HG03139 (cell line): ENCODE data around the gene AP2A2.

ENCODE experiments used
- ATAC-seq: cut with Tn5 transposase; IDR thresholded peaks from one replicate; pipeline ENCODE4 v1.9.1; 2021; ENCODE audit not compliant: unreplicated experiment

AP2A2 gene

GRCh38 chr11:1026641-1027482 is 101.2 kb downstream of the AP2A2 start:
- ATAC-seq = no peak

DNA sequence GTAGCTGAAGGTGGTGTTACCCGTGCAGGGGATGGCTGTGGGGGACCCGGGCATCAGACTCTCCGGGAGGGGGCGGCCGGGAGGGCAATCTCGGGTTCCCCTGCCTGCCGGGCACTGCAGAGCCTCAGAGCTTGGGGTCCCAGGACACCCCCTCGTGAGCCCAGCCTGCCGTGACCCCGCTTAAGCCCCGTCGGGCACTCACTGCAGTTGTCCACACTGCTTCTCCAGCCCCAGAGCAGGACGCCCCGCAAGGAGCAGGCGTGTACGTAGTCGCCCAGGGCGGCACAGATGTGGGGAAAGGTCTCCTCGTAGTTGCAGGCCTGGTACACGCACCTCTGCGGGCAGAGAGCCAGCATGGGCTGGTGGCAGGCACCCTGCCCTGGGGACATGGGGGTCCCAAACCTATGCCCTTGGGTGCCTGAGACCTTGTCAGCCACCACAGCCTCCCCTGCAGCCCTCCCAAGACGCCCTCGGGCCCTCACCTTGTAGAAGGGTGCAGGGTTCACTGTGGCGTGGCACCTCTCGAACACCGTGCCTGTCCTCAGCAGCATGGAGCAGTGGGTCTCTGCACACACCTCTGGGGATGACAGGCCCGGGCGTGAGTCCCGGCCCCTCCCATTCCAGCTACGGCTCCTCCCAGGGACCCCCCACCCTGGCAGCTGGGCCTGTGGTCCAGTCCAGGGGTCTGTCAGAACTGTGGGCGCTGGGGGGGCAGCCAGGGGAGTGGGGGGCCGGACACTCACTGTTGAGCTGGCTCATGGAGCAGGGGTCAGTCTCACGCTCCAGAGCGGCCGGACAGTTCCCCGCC is 102.0 kb downstream of the AP2A2 start:
- ATAC-seq = no peak

DNA sequence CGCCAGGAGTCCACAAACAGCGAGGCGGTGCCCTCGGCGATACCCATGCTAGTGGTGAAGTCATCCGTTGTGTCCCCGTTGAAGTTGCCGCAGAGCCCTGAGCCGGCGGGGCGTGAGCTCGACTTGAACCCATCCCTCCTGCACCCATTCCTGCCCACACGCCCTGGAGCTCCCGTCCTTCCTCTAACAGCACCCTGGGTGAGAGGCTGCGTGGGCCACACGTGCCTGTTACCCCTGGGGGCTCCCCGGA is 102.5 kb downstream of the AP2A2 start:
- ATAC-seq = no peak

GRCh38 chr11:1028616-1029015 is 102.9 kb downstream of the AP2A2 start:
- no peak for ATAC-seq

- no peak for ATAC-seq
These were observed 103.4 kb downstream of the AP2A2 start for GRCh38 chr11:1029051-1029450.

- ATAC-seq = no peak
These were observed 104.0 kb downstream of the AP2A2 start for GRCh38 chr11:1029654-1030053.

DNA sequence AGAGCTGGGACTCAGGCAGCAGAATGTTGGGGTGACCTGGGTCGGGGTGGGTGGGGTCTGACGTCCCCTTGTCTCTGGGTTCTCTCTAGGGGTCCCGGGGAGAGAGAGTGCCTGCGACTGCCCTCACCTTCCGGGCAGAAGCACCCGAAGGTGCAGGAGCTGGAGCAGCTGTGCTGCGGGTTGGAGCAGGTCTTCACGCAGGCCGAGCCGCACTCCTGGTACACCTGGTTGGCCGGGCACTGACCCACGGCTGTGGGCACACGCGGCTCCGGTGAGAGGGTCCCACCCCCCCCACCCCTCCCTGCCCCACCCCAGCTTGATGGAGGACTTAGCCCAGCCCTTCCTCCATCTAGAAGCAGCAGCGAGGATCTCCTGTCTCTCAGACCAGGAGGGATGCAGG is 104.4 kb downstream of the AP2A2 start:
- no peak for ATAC-seq

GRCh38 chr11:1030556-1030955 is 104.9 kb downstream of the AP2A2 start:
- ATAC-seq = no peak

- ATAC-seq = no peak
These were observed 105.6 kb downstream of the AP2A2 start for GRCh38 chr11:1031121-1031899.

DNA sequence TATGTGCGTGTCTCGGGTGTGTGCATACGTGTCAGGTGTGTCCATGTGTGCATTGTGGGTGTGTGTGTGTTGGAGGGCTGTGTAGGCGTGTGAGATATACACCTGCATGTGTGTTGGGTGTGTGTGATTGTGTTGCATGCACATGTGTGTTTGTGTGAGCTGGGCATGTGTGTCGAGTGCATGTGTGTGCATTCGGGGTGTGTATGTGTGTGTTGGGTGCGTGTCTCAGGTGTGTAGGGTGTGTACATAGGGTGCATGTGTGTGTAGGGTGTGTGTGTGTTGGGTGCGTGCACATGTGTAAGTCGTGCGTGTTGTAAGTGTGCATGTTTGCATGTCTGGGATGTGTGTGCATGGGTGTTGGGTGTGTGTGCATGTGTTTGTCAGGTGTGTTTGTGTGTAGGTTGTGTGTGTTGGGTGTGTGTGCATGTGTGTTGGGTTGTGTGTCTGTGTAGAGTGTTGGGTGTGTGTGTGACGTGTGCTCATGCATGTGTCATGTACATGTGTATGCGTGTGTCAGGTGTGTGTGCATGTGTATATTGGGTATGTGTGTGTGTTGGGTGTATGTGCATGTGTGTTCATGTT is 106.7 kb downstream of the AP2A2 start:
- ATAC-seq = no peak

- ATAC-seq = no peak
These were observed 107.5 kb downstream of the AP2A2 start for GRCh38 chr11:1033016-1033798.

- ATAC-seq = no peak
These were observed 108.3 kb downstream of the AP2A2 start for GRCh38 chr11:1034001-1034400.

DNA sequence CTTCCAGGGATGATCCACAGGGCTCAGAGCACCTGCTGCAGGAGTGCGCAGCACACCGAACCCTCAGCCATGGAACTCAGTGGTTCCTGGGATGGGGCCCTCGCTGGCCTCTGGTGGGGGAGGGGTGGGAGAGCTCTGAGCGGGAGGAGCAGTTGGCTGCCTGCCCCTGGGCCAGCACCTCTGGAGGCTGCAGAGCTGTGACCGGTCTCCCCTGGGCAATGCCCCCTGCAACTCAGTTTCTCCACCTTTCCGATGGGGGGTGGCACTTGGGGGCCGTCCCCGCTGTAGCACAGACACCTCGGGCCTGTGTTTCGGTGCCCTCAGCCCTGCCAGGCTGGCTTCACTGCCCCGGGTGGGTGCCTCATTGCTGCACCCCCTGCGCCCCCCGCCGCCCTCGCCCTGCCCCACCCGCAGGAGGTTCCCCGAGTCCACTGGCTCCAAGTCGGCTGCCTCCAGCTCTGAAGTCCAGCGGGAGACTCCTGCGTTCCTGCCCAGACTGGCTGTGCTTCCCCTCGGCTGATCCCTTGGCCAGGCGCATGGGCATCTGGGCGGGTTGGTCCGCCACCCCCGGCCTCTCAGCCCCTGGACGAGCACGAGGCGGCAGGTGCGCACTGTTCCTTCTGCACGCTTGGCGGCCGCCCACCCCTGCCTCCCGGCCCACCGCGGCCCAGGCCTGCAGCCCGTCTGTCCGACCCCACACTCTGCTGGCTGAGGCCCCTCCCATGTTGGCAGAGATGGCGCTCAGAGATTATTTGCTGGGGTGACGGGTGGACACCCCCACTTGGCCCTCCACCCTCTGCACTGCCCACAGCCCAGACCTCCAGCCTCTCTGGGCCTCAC is 109.0 kb downstream of the AP2A2 start:
- ATAC-seq = no peak

DNA sequence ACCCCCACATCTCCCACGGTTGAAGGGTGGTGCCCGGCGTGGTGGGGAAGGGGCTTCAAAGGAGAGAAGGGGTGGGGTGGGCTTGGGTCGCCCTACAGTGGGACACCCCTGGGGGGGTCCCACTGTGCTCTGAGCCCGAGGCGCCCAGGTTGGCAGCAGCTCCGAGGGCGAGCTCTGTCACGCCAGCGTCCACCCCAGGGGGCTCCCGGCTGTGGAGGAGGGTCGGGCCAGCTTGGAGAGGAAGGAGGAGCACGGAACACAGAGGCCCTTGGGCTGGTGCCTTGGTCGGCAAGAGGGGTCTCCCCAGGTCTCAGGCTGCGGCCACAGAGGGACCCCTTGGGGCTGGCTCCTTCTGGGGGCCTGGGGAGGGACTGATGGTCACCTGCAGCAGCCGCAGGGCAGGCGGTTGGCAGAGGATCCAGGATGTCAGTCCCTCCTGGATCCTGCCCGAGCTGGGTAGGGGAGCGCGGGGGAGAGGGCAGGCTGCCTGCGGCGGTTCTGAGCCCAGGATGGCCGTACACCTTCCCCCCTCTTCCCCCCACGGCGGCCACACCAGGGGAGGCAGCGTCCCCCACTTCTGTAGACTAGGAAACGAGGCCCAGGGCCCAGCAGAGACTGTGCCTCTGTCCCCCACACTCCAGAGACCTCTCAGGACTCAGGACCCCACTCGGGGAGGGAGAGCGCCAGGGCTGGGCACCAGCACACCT is 110.1 kb downstream of the AP2A2 start:
- no peak for ATAC-seq

- ATAC-seq = no peak
These were observed 110.7 kb downstream of the AP2A2 start, which contains the start of gene MUC6 for GRCh38 chr11:1036303-1036923. MUC6 (minus strand) TSS chr11:1036718; CDS start chr11:1036655, 63 bp downstream.

DNA sequence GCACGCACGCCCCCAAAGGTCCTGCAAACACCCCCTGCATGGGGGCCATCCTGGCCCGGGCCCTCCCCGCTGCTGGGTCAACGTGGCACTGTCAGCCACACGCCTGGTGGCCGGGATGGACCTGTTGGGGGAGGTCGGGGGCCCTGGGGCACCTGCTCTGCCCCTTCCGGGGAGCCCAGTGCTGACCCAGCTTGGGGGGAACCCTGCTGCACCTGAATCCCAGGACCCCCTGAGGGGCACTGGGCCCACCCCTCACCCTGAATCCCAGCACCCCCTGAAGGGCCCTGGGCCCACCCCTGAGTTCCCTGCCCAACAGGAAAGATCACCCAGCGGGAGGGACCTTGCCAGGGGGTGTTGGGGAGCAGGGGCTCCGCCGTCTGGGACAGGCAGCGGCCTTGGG is 111.3 kb downstream of the AP2A2 start:
- no peak for ATAC-seq

GRCh38 chr11:1037506-1038055 is 111.9 kb downstream of the AP2A2 start:
- no peak for ATAC-seq

DNA sequence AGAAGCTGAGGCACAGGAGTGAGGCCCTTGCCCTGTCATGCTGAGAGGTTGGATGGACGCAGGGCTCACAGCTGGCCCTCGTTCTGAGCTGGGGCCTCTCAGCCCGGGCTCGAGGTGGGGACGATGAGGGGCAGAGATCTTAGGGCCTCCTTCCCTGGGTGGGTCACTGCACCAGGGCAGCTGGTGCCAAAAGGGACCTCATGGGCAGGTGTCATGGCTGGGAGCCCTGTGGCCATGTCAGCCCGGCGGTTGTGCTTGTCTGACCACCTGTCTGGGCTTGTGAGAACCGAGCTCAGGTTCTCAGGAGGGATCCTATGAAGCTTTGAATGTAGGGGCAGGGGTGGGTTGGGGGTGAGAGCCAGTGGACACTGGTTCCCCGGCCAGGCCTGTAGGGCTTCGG is 112.7 kb downstream of the AP2A2 start:
- no peak for ATAC-seq
